ENCODE measurements around the gene FAM184B.

- TF ChIP-seq EZH2 (IDR thresholded peaks at IDR 0.05; ENCODE audit: insufficient read depth, poor library complexity, severe bottlenecking) (no peak), EZH2phosphoT487 (IDR thresholded peaks at IDR 0.05; ENCODE audit: insufficient read depth, low read depth) (no peak)
These were observed 44.9 kb downstream of the FAM184B start for GRCh38 chr4:17736484-17736883.

Measured in GM23248 (cell line).